AG04450 (cell line): ENCODE measurements around the gene NUMB. TPM values are rescaled to one million over a fixed set of nuclear protein-coding genes. Genes with fewer than 3 reads are reported as not detected.

Experiments
- CTCF ChIA-PET: fragments of 300-600, 350-600 bp; formaldehyde crosslinking; extraction: SDS; loops from one replicate; lab custom pipeline; 2022; ENCODE audit warnings: antibody characterized with exemption, inconsistent platforms; lab: Charles Lee
- POLR2A ChIA-PET: fragments of 350-600 bp; formaldehyde crosslinking; extraction: SDS; loops from one replicate; lab custom pipeline; 2021; ENCODE audit warnings: antibody characterized with exemption, inconsistent platforms; lab: Yijun Ruan, JAX
- DNase-seq: peaks from one replicate; pipeline ENCODE4 v3.0.0-alpha.2; 2011; ENCODE audit warnings: low read depth, low spot score
- H3K27ac ChIP-seq: one replicate; pipeline ENCODE4 v1.5.1; 2012; ENCODE audit warnings: low read depth, low read length, control low read depth
- H3K27me3 ChIP-seq: one replicate; pipeline ENCODE4 v1.6.0; 2012; ENCODE audit warnings: low read length; ENCODE audit not compliant: control insufficient read depth, insufficient read depth
- H3K4me3 ChIP-seq: 2 replicates; pipeline ENCODE4 v1.5.1; 2011; ENCODE audit warnings: mild to moderate bottlenecking, low read depth, low read length, control low read depth
- H3K9me3 ChIP-seq: 2 replicates; pipeline ENCODE4 v1.5.1; 2012; ENCODE audit warnings: low read length; ENCODE audit not compliant: control insufficient read depth, insufficient read depth
- CTCF ChIP-seq: IDR thresholded peaks from 2 replicates; pipeline ENCODE4 v1.5.1; 2011; ENCODE audit warnings: low read depth, low read length, control low read depth, inconsistent platforms
- polyA plus RNA-seq: library from polyadenylated mRNA; depleted of rRNA; stranded (reverse); fragments of >200 nt; gene quantifications from 2 replicates; pipeline ENCODE4 v1.2.3, GENCODE V29; 2011

NUMB gene
- polyA plus RNA-seq, 1 experiment, result 152 TPM

- peak; percentile 18 for DNase-seq
- POLR2A ChIA-PET, result interaction anchor here (0.5 to 1.5 kb wide), 6 partner anchors 10 to 228 kb away, joined by 3 to 6 read pairs (median 3); partner anchors contain the start of gene PSEN1
- Histone ChIP-seq H3K27me3 (peaks cover 37% of the 10 kb centered on the region), H3K4me3 (peak overlapping the region; percentile 40), H3K27ac (peak overlapping the region; percentile 0), H3K9me3 (no peaks in the 10 kb centered on the region)
- CTCF ChIA-PET, result interaction anchor here (1.2 kb wide), 1 partner anchor 57 kb away, joined by 4 read pairs; no protein-coding TSS in a partner anchor
- TF ChIP-seq CTCF, result no peak
Measured at GRCh38 chr14:73238424-73238852, 219.9 kb downstream of the NUMB start.

- ChIA-PET POLR2A (interaction anchor here (0.8 to 1.5 kb wide), 4 partner anchors 10 to 102 kb away, joined by 3 read pairs; partner anchors contain the start of gene PSEN1), CTCF (interaction anchor here (1.2 kb wide), 1 partner anchor 58 kb away, joined by 4 read pairs; no protein-coding TSS in a partner anchor)
- TF ChIP-seq CTCF, result no peak
- peak overlapping the region; percentile 40 for H3K4me3 ChIP-seq
- no peaks in the 10 kb centered on the region for H3K9me3 ChIP-seq
- H3K27me3 ChIP-seq, result peaks cover 40% of the 10 kb centered on the region
- no peak for DNase-seq
- peak overlapping the region; percentile 0 for H3K27ac ChIP-seq
Measured at GRCh38 chr14:73237786-73238423, 220.4 kb downstream of the NUMB start.

- CTCF ChIA-PET, result no interaction called here
- Histone ChIP-seq H3K27me3 (peaks cover 40% of the 10 kb centered on the region), H3K4me3 (peak within 1 kb of the TSS; percentile 40), H3K27ac (peak within 1 kb of the TSS; percentile 0), H3K9me3 (no peaks in the 10 kb centered on the region)
- TF ChIP-seq CTCF, result no peak
- no peak for DNase-seq
- POLR2A ChIA-PET, result interaction anchor here (1.5 kb wide), 1 partner anchor 14 kb away, joined by 3 read pairs; no protein-coding TSS in a partner anchor
Measured at GRCh38 chr14:73237219-73237785, 221.0 kb downstream of the NUMB start, which contains the start of gene PAPLN. PAPLN (plus strand) TSS chr14:73237506; CDS start chr14:73239779, 2,273 bp downstream.

- peaks cover 40% of the 10 kb centered on the region for H3K27me3 ChIP-seq
- POLR2A ChIA-PET, result no interaction called here
- CTCF ChIA-PET, result interaction anchor here (0.8 kb wide), 1 partner anchor 95 kb away, joined by 3 read pairs; no protein-coding TSS in a partner anchor
- no peak overlapping the region for H3K27ac ChIP-seq
- H3K9me3 ChIP-seq, result no peaks in the 10 kb centered on the region
- no peak for TF ChIP-seq CTCF
- no peak for DNase-seq
- H3K4me3 ChIP-seq, result no peak overlapping the region
Measured at GRCh38 chr14:73236752-73237218, 221.6 kb downstream of the NUMB start.
